Activated T-cell treated with anti-CD3 and anti-CD28 coated beads, Interleukin-2, amount 50 U/mL, for 72 hours (primary cell): ENCODE results near the gene UHMK1. TPM values are rescaled to one million over a fixed set of nuclear protein-coding genes. Genes with fewer than 3 reads are reported as not detected.
A peak's percentile ranks its signal among the peaks of the same experiment; 100 is the strongest.
"Not testable (repeated sequence)": the region's sequence is repeated elsewhere in the genome, so short reads cannot be mapped to it uniquely, and the experiment has no call there.

Experiments
- ATAC-seq, 2 donors: fragments of 150-1000 bp; cut with Tn5 transposase; replicated peaks in 1 of 2; 2 replicates each; pipeline ENCODE4 v1.10.0; 2021; ENCODE audit warnings: moderate library complexity in 2 of 2, mild to moderate bottlenecking in 1 of 2
- DNase-seq, 2 donors: peaks; one replicate each; pipeline ENCODE4 v3.0.0; 2021 to 2022; ENCODE audit warnings: mixed read lengths in 1 of 2
- H3K27ac Mint-ChIP-seq: one replicate; pipeline ENCODE4 v1.8.0; 2022; ENCODE audit warnings: mild to moderate bottlenecking, moderate library complexity, mixed read lengths
- H3K27me3 Mint-ChIP-seq: one replicate; pipeline ENCODE4 v1.8.0; 2022; ENCODE audit warnings: low read depth, mixed read lengths
- H3K36me3 Mint-ChIP-seq, 2 donors: one replicate each; pipeline ENCODE4 v1.8.0; 2022; ENCODE audit warnings: mixed read lengths in 2 of 2, mild to moderate bottlenecking in 1 of 2; ENCODE audit not compliant: insufficient read depth in 2 of 2
- H3K4me1 Mint-ChIP-seq: one replicate; pipeline ENCODE4 v1.8.0; 2022; ENCODE audit warnings: low read depth, mixed read lengths
- H3K4me3 Mint-ChIP-seq, 2 donors: one replicate each; pipeline ENCODE4 v1.8.0; 2022; ENCODE audit warnings: mild to moderate bottlenecking in 2 of 2, mixed read lengths in 2 of 2, moderate library complexity in 2 of 2
- H3K9me3 Mint-ChIP-seq, 2 donors: one replicate each; pipeline ENCODE4 v1.8.0; 2022; ENCODE audit warnings: mixed read lengths in 2 of 2
- total RNA-seq, 2 donors: library from RNA; stranded (reverse); gene quantifications; one replicate each; pipeline ENCODE4 v1.2.3, GENCODE V29; 2022

Gene UHMK1
- total RNA-seq, 2 donors from 2014 or later: 54.0 TPM

DNA sequence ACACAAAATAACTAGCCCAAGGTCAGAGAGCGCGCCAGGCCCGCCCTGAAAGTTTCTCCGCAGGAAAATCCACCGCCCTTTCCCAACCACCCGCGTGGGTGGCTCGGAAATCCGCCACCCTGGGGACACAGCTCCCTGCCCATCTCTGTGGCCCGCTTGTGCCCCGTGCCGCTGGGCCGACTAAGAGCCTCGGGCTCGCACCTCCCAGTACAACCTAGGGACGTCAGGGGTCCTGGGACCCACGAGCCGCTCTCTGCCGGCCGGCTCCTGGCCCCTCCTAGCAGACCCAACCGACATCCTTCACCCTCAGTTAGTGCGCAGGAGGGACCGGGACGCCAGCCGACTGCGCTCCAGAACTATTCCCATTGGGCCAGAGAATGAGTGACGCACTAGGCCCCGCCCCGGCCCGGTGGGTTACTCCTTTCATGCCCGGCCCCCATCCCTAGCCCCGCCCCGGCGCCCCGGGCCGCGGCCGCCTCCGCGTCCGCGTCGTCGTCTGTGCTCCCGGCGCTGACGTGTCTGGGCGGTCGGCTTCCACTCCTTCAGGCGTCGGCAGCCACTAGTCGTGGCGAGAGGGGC is 63.5 kb downstream of the UHMK1 start:
- Mint-ChIP-seq H3K27ac (peak overlapping the region; percentile 94), H3K27me3 (no peaks in the 10 kb centered on the region), H3K9me3 (no peaks in the 10 kb centered on the region), H3K4me3 (peak overlapping the region; percentile 74 to 98), H3K4me1 (peaks cover 46% of the 10 kb centered on the region), H3K36me3 (peaks cover 0 to 2% of the 10 kb centered on the region in 2 donors)
- ATAC-seq: peak; percentile 92 to 93
- DNase-seq: peak; percentile 98 to 99

DNA sequence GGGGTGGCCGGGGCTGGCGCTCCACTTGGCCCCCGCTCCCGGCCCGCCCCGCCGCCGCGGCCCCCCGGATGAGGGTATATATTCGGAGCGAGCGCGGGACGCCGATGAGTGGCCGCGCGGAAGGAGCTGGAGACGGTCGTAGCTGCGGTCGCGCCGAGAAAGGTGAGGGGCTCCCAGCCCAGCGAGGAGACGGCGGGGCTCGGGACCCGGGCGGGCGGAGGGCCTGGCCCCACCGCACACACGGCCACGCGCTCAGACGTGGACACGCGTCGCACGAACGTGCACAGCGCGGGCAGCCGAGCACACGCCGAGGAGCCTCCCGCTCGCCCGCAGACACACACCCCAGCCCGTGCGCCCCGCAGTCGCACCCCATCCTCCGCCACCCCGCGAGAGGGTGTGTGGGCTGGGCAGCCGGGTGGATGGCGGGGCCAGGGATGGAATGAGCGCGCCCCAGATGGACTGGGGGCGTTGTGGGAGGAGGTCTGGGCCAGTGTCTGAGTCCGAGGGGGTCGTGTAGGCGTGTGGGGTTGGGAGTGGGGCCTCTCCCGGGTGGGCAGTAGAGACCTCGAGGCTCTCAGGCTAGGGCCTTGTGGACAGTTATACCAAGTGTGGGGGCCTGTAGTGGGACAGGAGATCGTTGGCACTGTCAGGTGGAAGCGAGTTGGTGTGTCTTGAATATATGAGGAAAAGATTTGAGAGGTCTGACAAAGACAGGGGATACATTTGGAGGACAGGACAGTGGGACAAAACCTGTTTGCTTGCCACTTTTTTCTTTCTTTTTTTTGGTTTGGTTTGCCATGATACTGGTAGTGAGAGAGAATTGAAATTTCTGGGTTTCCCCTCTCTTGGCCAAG is 64.2 kb downstream of the UHMK1 start, which contains the start of gene UAP1:
Gene UAP1, plus strand, starts transcription at position 107 of the 854 bp plus-strand sequence. CDS start 4,347 bp downstream, outside the sequence.
- peaks cover under 1 to 6% of the 10 kb centered on the region in 2 donors for H3K36me3 Mint-ChIP-seq
- peak within 1 kb of the TSS; percentile 74 to 98 for H3K4me3 Mint-ChIP-seq
- peak within 1 kb of the TSS; percentile 94 for H3K27ac Mint-ChIP-seq
- no peaks in the 10 kb centered on the region for H3K9me3 Mint-ChIP-seq
- peaks cover 50% of the 10 kb centered on the region for H3K4me1 Mint-ChIP-seq
- peak in 1 of 2 donors; percentile 55 for DNase-seq
- no peaks in the 10 kb centered on the region for H3K27me3 Mint-ChIP-seq
- ATAC-seq: peak; percentile 47 to 58

DNA sequence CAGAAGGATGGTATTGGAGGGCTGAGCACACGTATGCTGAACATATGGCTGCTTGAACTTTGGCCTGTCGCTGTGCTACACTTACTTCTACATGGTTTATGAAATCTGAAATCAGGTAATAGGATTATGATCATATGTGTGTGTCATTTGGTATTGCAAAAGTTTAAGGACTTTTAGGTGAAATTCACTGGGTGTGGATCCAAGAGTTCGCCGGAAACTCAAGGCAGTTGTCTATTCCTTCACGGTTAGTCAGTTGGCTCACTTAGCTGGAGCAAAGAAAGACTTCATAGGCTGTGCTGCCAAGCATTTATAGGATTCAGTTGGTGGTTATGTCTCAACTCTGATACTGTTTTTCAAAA is 64.8 kb downstream of the UHMK1 start:
- no peaks in the 10 kb centered on the region for H3K27me3 Mint-ChIP-seq
- H3K4me1 Mint-ChIP-seq: peaks cover 54% of the 10 kb centered on the region
- ATAC-seq (no peak), DNase-seq (no peak)
- H3K9me3 Mint-ChIP-seq: no peaks in the 10 kb centered on the region
- H3K4me3 Mint-ChIP-seq: peak overlapping the region; percentile 74 to 98
- H3K36me3 Mint-ChIP-seq: peaks cover 2 to 10% of the 10 kb centered on the region in 2 donors
- H3K27ac Mint-ChIP-seq: peak overlapping the region; percentile 82

DNA sequence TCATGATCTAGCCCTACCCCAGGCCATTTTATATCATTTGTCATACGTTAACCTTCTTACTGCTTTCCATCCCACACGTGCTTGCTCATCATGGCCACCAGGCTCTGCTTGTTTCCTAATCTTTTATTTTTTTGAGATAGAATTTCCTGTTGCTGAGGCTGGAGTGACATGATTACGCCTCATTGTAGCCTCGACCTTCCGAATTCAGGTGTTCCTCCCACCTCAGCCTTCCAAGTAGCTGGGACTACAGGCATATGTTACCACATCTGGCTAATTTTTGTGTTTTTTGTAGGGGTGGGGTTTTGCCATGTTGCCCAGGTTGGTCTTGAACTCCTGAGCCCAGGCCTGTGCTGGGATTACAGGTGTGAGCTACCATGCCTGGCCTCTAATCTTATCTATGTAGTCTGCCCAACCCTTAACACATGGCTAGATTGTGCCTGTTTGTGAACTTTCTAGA is 67.2 kb downstream of the UHMK1 start:
- DNase-seq (no peak), ATAC-seq (no peak)
- H3K4me1 Mint-ChIP-seq: peaks cover 54% of the 10 kb centered on the region
- H3K36me3 Mint-ChIP-seq: peaks cover 2 to 14% of the 10 kb centered on the region in 2 donors
- H3K9me3 Mint-ChIP-seq: no peaks in the 10 kb centered on the region
- no peaks in the 10 kb centered on the region for H3K27me3 Mint-ChIP-seq
- H3K27ac Mint-ChIP-seq: peak overlapping the region; percentile 35
- peak overlapping the region; percentile 45 to 50 for H3K4me3 Mint-ChIP-seq

DNA sequence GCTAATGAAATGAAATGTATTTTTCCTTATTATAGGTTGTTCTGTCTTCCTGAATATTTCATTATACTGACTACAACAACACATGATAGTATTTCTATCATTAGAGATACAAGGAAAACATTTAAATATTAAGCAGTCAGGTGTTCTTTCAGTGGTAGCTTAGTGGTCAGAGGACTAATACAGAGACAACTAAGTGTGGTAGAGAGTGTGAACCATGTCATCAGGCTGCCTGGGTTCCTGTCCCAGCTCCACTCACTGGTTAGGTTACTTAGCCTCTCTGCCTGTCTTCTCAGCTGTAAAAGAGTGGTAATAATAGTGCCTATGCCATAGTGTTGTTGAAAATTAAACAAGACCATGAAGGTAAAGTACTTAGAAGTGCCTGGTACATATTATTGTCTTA is 67.8 kb downstream of the UHMK1 start:
- DNase-seq (no peak), ATAC-seq (no peak)
- H3K36me3 Mint-ChIP-seq: peaks cover 2 to 14% of the 10 kb centered on the region in 2 donors
- no peak overlapping the region for H3K27ac Mint-ChIP-seq
- peaks cover 49% of the 10 kb centered on the region for H3K4me1 Mint-ChIP-seq
- no peaks in the 10 kb centered on the region for H3K9me3 Mint-ChIP-seq
- no peaks in the 10 kb centered on the region for H3K27me3 Mint-ChIP-seq
- no peak overlapping the region for H3K4me3 Mint-ChIP-seq

DNA sequence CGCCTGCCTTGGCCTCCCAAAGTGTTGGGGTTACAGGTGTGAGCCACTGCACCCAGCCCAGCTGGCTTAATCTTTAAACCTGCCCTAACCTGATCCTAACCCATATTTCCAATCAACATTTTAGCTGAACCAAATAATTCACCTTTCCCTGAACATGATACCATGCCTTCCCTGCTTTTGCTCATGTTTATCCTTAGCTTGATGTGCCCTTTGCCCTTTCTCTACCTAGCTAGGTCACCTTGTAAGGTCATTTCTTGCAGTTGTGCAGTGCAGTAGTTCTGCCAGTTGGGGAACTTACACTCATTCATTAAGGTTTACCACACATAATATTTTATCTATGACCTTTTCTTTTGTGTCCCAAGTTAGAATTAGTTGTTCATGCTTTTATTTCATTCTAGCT is 69.3 kb downstream of the UHMK1 start:
- no peak overlapping the region for H3K27ac Mint-ChIP-seq
- peaks cover 2 to 12% of the 10 kb centered on the region in 2 donors for H3K36me3 Mint-ChIP-seq
- H3K27me3 Mint-ChIP-seq: no peaks in the 10 kb centered on the region
- H3K4me1 Mint-ChIP-seq: peaks cover 40% of the 10 kb centered on the region
- H3K4me3 Mint-ChIP-seq: no peak overlapping the region
- ATAC-seq (no peak), DNase-seq (no peak)
- H3K9me3 Mint-ChIP-seq: no peaks in the 10 kb centered on the region

DNA sequence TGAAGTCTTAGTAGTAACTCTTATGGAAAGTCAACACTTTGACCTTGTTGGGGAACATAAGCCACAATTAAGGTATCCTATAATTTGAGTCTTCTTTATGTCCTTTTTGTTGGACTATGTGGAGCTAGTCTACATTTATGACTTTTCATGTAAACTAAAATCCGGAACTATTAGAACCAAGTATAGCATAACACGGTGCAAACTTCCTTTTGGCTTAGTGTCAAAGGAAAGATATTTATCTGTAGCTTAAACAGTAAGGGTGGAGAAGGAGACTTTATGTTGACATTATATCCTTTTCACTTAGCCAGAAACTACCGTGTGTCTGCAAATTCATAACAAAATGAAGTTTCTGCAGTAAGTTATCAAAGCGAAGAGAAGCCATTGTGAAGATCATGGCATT is 71.2 kb downstream of the UHMK1 start:
- Mint-ChIP-seq H3K4me3 (no peak overlapping the region), H3K27ac (no peak overlapping the region), H3K4me1 (peaks cover 29% of the 10 kb centered on the region), H3K27me3 (no peaks in the 10 kb centered on the region), H3K9me3 (no peaks in the 10 kb centered on the region), H3K36me3 (peaks cover 2 to 12% of the 10 kb centered on the region in 2 donors)
- DNase-seq: no peak
- ATAC-seq: no peak

DNA sequence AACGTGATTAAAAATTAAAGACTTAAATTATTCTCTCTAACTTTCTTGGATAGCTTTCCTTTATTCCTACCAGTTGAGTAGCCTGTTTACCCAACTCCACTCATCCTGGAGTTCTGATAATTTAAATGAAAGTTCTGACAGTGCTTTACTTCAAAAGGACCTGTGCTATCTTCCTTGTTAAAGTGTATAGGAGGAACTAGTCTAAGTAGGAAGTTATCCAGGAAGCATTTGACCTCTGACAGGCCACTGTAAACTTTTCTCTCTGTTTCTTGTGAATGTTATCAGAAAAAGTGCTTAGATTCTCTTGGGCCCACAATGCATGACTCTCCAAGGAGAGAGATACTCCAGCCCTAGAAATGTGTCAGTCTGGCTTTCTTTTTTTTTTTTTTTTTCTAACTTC is 73.1 kb downstream of the UHMK1 start:
- H3K4me1 Mint-ChIP-seq: peaks cover 12% of the 10 kb centered on the region
- peaks cover 2 to 12% of the 10 kb centered on the region in 2 donors for H3K36me3 Mint-ChIP-seq
- H3K27me3 Mint-ChIP-seq: no peaks in the 10 kb centered on the region
- ATAC-seq: no peak
- H3K9me3 Mint-ChIP-seq: no peaks in the 10 kb centered on the region
- no peak overlapping the region for H3K27ac Mint-ChIP-seq
- DNase-seq: no peak
- no peak overlapping the region for H3K4me3 Mint-ChIP-seq

DNA sequence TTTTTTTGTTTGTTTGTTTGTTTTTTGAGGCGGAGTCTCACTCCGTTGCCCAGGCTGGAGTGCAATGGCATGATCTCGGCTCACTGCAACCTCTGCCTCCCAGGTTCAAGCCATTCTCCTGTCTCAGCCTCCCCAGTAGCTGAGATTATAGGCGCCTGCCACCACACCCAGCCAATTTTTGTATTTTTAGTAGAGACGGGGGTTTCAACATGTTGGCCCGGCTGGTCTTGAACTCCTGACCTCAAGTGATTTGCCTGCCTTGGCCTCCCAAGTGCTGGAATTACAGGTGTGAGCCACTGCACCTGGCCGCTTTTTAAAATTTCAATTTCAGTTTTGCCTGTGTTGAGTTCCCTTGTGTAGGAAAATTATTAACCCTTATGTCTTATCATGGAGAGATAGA is 73.5 kb downstream of the UHMK1 start:
- H3K4me3 Mint-ChIP-seq, H3K9me3 Mint-ChIP-seq, H3K27me3 Mint-ChIP-seq, DNase-seq, ATAC-seq, H3K27ac Mint-ChIP-seq: not testable (repeated sequence)
- H3K4me1 Mint-ChIP-seq: peaks cover 12% of the 10 kb centered on the region
- peaks cover 2 to 12% of the 10 kb centered on the region in 2 donors for H3K36me3 Mint-ChIP-seq

DNA sequence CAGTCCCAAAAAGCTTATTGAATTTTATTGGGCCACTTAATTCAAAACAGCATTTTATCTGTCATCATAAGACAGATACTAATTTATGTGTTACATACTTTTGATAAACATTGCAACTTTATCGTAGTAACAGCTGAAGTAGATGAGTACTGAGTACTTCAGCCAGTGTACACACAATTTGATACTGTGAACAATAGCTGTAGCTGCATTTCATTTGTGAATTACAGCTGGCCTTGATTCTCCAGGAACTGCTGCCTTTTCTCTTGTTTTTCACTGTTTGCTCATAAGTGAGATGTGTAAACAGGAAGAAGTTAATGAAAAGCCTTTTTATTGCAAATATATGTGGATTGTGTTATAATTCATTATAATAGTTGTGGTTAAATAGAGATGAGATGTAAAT is 74.1 kb downstream of the UHMK1 start:
- no peaks in the 10 kb centered on the region for H3K27me3 Mint-ChIP-seq
- H3K27ac Mint-ChIP-seq: no peak overlapping the region
- peaks cover 2 to 10% of the 10 kb centered on the region in 2 donors for H3K36me3 Mint-ChIP-seq
- ATAC-seq: no peak
- DNase-seq: no peak
- H3K9me3 Mint-ChIP-seq: no peaks in the 10 kb centered on the region
- H3K4me3 Mint-ChIP-seq: no peak overlapping the region
- peaks cover 10% of the 10 kb centered on the region for H3K4me1 Mint-ChIP-seq

DNA sequence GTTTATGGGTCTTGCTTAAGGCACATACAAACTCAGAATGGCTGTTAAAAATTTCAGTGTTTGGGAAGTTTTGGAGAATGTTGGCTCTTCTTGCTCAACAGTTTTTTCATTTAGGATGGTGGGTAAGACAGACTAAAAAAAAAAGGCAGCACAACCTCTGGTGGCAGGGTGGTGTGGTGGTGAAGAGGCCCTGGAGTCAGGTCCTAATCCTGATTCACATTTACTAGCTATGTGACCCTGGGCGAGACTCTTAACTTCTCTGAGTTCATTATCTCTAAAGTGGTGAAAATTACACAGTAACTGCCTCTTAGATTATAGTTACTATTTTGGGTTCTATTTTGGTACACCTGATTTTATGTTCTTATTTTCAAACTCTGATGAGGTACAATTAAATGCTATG is 75.5 kb downstream of the UHMK1 start:
- H3K36me3 Mint-ChIP-seq: peaks cover 0 to 7% of the 10 kb centered on the region in 2 donors
- no peaks in the 10 kb centered on the region for H3K27me3 Mint-ChIP-seq
- H3K9me3 Mint-ChIP-seq: no peaks in the 10 kb centered on the region
- no peak overlapping the region for H3K4me3 Mint-ChIP-seq
- no peak for ATAC-seq
- H3K4me1 Mint-ChIP-seq: peaks cover 4% of the 10 kb centered on the region
- no peak overlapping the region for H3K27ac Mint-ChIP-seq
- no peak for DNase-seq

DNA sequence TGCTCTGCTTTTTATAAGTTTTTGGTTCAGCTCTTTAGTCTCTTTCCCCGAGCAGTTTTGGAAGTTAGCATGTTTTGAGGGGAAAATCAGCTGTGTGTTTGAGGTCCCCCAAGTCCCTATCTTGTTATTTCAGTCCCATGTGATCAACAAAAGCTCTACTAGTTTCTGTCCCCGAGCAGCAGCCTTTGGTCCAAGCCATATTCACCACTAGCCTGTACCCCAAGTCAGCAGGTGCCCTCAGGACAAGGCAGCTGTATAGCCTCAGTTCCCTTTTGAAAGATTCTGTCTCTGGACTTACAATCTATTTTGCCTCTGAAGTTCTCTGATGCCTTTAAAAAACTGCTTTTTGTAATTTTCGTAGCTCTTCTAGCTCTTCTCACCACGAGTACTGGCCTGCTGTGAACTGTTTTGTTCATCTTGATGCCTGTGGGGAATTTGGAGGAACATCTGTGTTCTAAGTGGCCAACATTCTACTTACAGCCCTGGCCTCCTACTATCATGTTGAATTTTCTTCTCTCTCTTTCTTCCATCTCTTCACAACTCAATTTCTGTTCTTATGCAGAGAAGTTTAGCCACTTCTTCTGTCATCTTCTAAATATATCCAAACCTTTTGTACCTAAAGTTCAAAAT is 80.6 kb downstream of the UHMK1 start:
- H3K27me3 Mint-ChIP-seq: no peaks in the 10 kb centered on the region
- no peaks in the 10 kb centered on the region for H3K9me3 Mint-ChIP-seq
- H3K4me1 Mint-ChIP-seq: peaks cover 2% of the 10 kb centered on the region
- H3K4me3 Mint-ChIP-seq: no peak overlapping the region
- ATAC-seq (no peak), DNase-seq (no peak)
- peak overlapping the region; percentile 49 for H3K27ac Mint-ChIP-seq
- H3K36me3 Mint-ChIP-seq: peaks cover 6 to 21% of the 10 kb centered on the region in 2 donors

DNA sequence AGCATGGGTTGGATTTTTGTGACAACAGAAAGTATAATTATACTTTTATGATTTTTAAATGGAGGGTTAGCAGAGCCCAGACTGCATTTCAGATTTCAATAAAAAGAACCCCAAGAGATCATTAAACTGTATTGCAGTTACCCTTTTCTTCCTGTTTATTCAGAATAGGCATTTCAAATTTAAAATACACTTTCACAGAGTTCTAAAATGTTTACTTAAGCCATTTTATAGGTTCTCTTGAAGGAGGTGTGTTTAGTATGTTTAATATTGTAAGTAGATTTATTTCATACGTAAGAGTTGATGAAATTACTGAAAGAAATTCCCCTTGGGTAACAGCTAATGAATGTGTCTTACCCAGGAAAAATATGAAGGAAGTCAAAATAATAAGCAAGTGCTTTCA is 81.3 kb downstream of the UHMK1 start:
- DNase-seq (no peak), ATAC-seq (no peak)
- Mint-ChIP-seq H3K9me3 (no peaks in the 10 kb centered on the region), H3K4me1 (no peaks in the 10 kb centered on the region), H3K27ac (no peak overlapping the region), H3K36me3 (peaks cover 6 to 21% of the 10 kb centered on the region in 2 donors), H3K4me3 (no peak overlapping the region), H3K27me3 (no peaks in the 10 kb centered on the region)
